ENCODE measurements around the gene RNF149.

The RNF149 gene

DNA sequence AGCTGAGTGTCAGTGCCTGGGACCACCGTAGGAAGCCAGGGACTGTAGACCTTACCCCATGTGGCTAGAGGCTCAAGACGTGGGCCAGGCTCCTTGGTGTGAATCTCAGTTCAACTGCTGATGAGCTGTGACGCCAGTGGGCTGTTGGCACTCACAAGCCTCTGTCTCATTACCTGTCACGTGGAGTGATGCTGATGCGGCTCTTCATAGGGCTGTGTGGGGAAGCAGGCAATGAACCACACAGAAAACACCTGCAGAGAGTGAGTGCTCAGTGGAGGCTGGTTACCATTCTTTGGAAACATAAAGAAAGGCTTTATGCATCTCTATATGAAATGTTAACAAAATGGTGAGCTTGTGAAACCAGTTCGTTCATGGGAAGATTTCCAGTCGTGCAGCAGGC lies 42.7 kb upstream of the RNF149 start:
- no peak for DNase-seq (ENCODE audit: low read depth in 1 of 2, low spot score in 1 of 2)
- H3K27me3 ChIP-seq (ENCODE audit: insufficient read depth, poor library complexity, severe bottlenecking): no peaks in the 10 kb centered on the region
- H3K4me3 ChIP-seq (replicated peaks; ENCODE audit: insufficient read depth, low read length): no peak overlapping the region
- TF ChIP-seq, protein P1, sequence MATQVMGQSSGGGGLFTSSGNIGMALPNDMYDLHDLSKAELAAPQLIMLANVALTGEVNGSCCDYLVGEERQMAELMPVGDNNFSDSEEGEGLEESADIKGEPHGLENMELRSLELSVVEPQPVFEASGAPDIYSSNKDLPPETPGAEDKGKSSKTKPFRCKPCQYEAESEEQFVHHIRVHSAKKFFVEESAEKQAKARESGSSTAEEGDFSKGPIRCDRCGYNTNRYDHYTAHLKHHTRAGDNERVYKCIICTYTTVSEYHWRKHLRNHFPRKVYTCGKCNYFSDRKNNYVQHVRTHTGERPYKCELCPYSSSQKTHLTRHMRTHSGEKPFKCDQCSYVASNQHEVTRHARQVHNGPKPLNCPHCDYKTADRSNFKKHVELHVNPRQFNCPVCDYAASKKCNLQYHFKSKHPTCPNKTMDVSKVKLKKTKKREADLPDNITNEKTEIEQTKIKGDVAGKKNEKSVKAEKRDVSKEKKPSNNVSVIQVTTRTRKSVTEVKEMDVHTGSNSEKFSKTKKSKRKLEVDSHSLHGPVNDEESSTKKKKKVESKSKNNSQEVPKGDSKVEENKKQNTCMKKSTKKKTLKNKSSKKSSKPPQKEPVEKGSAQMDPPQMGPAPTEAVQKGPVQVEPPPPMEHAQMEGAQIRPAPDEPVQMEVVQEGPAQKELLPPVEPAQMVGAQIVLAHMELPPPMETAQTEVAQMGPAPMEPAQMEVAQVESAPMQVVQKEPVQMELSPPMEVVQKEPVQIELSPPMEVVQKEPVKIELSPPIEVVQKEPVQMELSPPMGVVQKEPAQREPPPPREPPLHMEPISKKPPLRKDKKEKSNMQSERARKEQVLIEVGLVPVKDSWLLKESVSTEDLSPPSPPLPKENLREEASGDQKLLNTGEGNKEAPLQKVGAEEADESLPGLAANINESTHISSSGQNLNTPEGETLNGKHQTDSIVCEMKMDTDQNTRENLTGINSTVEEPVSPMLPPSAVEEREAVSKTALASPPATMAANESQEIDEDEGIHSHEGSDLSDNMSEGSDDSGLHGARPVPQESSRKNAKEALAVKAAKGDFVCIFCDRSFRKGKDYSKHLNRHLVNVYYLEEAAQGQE (IDR thresholded peaks at IDR 0.05; ENCODE audit: insufficient replicate concordance, low read depth): no peak
- TF ChIP-seq POLR2AphosphoS5 (IDR thresholded peaks at IDR 0.05; ENCODE audit: low read depth) (no peak), SPI1 (IDR thresholded peaks at IDR 0.05; ENCODE audit: borderline replicate concordance, low read depth) (no peak), GABPA (IDR thresholded peaks at IDR 0.05; ENCODE audit: low read depth) (no peak)
- TF ChIP-seq, protein P2, sequence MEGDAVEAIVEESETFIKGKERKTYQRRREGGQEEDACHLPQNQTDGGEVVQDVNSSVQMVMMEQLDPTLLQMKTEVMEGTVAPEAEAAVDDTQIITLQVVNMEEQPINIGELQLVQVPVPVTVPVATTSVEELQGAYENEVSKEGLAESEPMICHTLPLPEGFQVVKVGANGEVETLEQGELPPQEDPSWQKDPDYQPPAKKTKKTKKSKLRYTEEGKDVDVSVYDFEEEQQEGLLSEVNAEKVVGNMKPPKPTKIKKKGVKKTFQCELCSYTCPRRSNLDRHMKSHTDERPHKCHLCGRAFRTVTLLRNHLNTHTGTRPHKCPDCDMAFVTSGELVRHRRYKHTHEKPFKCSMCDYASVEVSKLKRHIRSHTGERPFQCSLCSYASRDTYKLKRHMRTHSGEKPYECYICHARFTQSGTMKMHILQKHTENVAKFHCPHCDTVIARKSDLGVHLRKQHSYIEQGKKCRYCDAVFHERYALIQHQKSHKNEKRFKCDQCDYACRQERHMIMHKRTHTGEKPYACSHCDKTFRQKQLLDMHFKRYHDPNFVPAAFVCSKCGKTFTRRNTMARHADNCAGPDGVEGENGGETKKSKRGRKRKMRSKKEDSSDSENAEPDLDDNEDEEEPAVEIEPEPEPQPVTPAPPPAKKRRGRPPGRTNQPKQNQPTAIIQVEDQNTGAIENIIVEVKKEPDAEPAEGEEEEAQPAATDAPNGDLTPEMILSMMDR (IDR thresholded peaks at IDR 0.05; ENCODE audit: insufficient read depth, low read length): no peak
- no peak overlapping the region for H3K27ac ChIP-seq (replicated peaks)

DNA sequence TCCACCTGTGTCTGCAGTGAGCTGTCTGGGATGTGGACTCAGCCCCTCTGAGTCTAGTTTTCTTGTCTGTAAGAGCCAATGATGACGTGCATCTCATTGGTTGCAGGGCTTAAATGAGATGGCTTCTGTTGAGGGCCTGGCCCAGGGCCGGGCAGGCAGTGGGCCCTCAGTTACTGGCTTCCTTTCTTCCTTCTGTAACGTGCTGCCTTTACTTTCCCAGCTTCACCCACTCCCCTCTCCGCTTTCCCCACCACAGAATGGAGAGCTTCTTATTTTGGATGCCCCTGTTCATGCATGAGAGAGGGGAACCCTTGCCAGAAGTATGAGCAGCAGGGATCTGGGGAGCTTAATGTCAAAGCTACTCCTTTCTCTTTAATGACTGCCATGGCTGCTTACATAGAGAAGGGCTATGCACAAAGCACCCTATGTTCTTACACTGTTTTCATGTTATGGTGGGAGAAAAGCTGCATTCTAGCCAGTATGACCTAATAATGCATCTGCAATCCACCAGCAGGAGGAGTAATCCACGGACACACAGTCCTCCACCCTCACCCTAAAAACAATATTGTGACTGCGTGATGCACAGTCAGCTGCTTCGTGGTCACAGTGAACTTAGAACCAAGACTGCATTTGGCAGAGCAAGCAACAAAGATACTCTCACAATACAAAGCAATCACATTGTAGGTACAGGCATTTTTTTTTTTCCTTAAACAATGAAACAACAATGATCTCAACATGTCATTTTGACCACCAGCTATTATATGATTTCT lies 41.6 kb upstream of the RNF149 start:
- no peak overlapping the region for H3K27ac ChIP-seq (replicated peaks)
- no peak for DNase-seq (ENCODE audit: low read depth in 1 of 2, low spot score in 1 of 2)
- no peak for TF ChIP-seq SPI1 (IDR thresholded peaks at IDR 0.05; ENCODE audit: borderline replicate concordance, low read depth)
- TF ChIP-seq, protein P2 (IDR thresholded peaks at IDR 0.05; ENCODE audit: insufficient read depth, low read length): no peak
- TF ChIP-seq POLR2AphosphoS5 (IDR thresholded peaks at IDR 0.05; ENCODE audit: low read depth): no peak
- no peak for TF ChIP-seq GABPA (IDR thresholded peaks at IDR 0.05; ENCODE audit: low read depth)
- TF ChIP-seq, protein P1 (IDR thresholded peaks at IDR 0.05; ENCODE audit: insufficient replicate concordance, low read depth): no peak
- H3K4me3 ChIP-seq (replicated peaks; ENCODE audit: insufficient read depth, low read length): no peak overlapping the region
- H3K27me3 ChIP-seq (ENCODE audit: insufficient read depth, poor library complexity, severe bottlenecking): no peaks in the 10 kb centered on the region

DNA sequence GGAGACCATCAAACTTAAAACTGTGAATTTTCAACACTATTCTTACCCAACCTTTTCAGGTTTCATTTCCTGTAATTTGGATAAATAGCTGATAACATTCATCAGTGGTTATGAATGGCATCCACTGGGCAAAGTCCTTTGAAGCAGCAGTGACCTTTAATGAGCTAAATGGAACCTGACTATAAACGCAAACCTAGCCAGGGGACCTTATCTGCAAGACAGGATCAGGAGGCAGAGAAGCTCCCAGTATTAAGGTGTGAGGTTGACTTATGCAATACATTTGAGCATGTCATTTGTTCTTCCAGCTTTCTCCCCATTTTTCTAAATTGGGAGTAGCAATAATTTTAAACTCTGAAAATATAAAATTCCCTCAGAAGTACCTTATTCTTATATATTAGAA lies 40.4 kb upstream of the RNF149 start:
- no peaks in the 10 kb centered on the region for H3K27me3 ChIP-seq (ENCODE audit: insufficient read depth, poor library complexity, severe bottlenecking)
- no peak overlapping the region for H3K27ac ChIP-seq (replicated peaks)
- TF ChIP-seq, protein P2 (IDR thresholded peaks at IDR 0.05; ENCODE audit: insufficient read depth, low read length): no peak
- TF ChIP-seq POLR2AphosphoS5 (IDR thresholded peaks at IDR 0.05; ENCODE audit: low read depth) (no peak), SPI1 (IDR thresholded peaks at IDR 0.05; ENCODE audit: borderline replicate concordance, low read depth) (no peak), GABPA (IDR thresholded peaks at IDR 0.05; ENCODE audit: low read depth) (no peak)
- TF ChIP-seq, protein P1 (IDR thresholded peaks at IDR 0.05; ENCODE audit: insufficient replicate concordance, low read depth): no peak
- no peak overlapping the region for H3K4me3 ChIP-seq (replicated peaks; ENCODE audit: insufficient read depth, low read length)
- no peak for DNase-seq (ENCODE audit: low read depth in 1 of 2, low spot score in 1 of 2)
